Stimulated activated CD4-positive, alpha-beta T cell treated with anti-CD3 and anti-CD28 coated beads, TNF-alpha, amount 100 ng/mL, for 4 hours (primary cell): Measurements from ENCODE around the gene RBFOX2.

Experiments
- DNase-seq, 3 experiments: peaks; one replicate each; pipeline ENCODE4 v3.0.0-alpha.2; 2020; ENCODE audit warnings: low read depth in 3 of 3

RBFOX2 gene

GRCh38 chr22:35864545-35865165, 164.0 kb downstream of the RBFOX2 start:
- DNase-seq, result no peak

- DNase-seq, result no peak
Measured at GRCh38 chr22:35863432-35863831, 165.2 kb downstream of the RBFOX2 start.

GRCh38 chr22:35862697-35863096, 165.9 kb downstream of the RBFOX2 start:
- no peak for DNase-seq

GRCh38 chr22:35861451-35861850, 167.2 kb downstream of the RBFOX2 start:
- DNase-seq, result no peak

GRCh38 chr22:35860837-35861236, 167.8 kb downstream of the RBFOX2 start:
- no peak for DNase-seq

GRCh38 chr22:35860087-35860733, 168.4 kb downstream of the RBFOX2 start:
- no peak for DNase-seq

- DNase-seq, result no peak
Measured at GRCh38 chr22:35854334-35854733, 174.3 kb downstream of the RBFOX2 start.

GRCh38 chr22:35852076-35852475, 176.5 kb downstream of the RBFOX2 start:
- DNase-seq, result no peak

GRCh38 chr22:35850831-35851230, 177.8 kb downstream of the RBFOX2 start:
- DNase-seq, result no peak

GRCh38 chr22:35846804-35847203, 181.8 kb downstream of the RBFOX2 start:
- DNase-seq, result no peak

GRCh38 chr22:35844886-35845285, 183.7 kb downstream of the RBFOX2 start:
- no peak for DNase-seq

GRCh38 chr22:35842954-35843353, 185.7 kb downstream of the RBFOX2 start:
- DNase-seq, result no peak

GRCh38 chr22:35842519-35842913, 186.1 kb downstream of the RBFOX2 start:
- no peak for DNase-seq

- DNase-seq, result no peak
Measured at GRCh38 chr22:35841907-35842518, 186.6 kb downstream of the RBFOX2 start.

GRCh38 chr22:35840302-35840739, 188.3 kb downstream of the RBFOX2 start:
- DNase-seq, result no peak

- no peak for DNase-seq
Measured at GRCh38 chr22:35839841-35840301, 188.8 kb downstream of the RBFOX2 start.

- no peak for DNase-seq
Measured at GRCh38 chr22:35838855-35839576, 189.6 kb downstream of the RBFOX2 start.

GRCh38 chr22:35837101-35837727, 191.4 kb downstream of the RBFOX2 start:
- DNase-seq, result no peak

GRCh38 chr22:35835998-35836691, 192.5 kb downstream of the RBFOX2 start:
- no peak for DNase-seq

- DNase-seq, result no peak
Measured at GRCh38 chr22:35835267-35835997, 193.2 kb downstream of the RBFOX2 start.

GRCh38 chr22:35834061-35834460, 194.6 kb downstream of the RBFOX2 start:
- no peak for DNase-seq
